ENCODE data around the gene AAGAB.
A peak's percentile ranks its signal among the peaks of the same experiment; 100 is the strongest.
"Not testable (repeated sequence)": the region's sequence is repeated elsewhere in the genome, so short reads cannot be mapped to it uniquely, and the experiment has no call there.

The AAGAB gene

DNA sequence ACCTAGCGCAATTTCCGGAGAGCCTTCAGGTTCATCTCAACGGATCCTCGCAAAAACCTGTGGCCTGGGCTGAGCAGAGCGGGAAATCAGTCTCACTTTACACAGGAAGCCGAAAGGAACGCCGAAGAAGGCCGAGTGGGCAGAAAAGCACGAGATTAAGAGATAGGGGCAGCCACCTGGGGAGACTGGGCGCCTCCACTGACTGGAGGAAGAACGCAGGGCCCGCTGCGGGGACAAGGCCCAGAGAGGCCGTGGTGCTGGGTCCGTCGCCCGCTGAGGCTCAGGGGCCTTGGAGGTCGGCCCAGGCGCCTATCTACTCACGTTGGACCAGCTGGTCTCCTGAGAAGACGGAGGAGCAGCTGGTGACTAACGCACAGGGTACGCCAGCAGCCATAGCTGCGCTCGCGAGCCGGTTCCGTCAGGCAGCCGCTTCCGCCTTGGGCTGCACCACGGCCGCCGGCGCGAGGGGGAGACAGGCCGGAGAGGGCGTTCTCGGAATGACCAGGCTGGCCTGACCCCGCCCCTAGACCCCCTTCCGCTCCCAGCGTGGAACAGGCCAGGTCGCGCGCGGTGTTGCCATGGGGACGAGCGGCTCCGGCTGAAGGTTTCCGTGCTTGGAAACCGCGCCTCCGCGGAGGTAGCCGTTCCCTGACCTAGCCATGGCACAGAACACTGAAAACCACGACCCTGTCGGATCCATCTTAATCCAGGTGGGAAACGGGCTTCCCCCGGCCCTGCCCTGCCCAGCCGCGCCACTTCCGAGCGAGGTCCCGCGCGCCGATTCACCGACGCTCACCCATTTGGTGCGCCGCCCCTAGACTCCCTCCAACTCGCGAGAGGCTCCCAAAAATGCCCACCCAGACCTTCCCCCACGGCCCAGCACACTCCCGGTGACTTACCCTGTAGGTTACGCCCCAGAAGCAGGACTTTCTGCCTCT is at the start of gene AAGAB, which contains the start of gene IQCH:
Gene AAGAB, minus strand, starts transcription at position 424 of the 938 bp plus-strand sequence. Its CDS starts 30 bp downstream, at position 394.
Gene IQCH, plus strand, starts transcription at position 549 of the 938 bp plus-strand sequence. Its CDS starts 111 bp downstream, at position 660.
- DNase-seq (ENCODE audit: low spot score), result peak; percentile 99

GRCh38 chr15:67303490-67304363 is 49.3 kb upstream of the AAGAB start:
- DNase-seq (ENCODE audit: low spot score), result peak; percentile 34

DNA sequence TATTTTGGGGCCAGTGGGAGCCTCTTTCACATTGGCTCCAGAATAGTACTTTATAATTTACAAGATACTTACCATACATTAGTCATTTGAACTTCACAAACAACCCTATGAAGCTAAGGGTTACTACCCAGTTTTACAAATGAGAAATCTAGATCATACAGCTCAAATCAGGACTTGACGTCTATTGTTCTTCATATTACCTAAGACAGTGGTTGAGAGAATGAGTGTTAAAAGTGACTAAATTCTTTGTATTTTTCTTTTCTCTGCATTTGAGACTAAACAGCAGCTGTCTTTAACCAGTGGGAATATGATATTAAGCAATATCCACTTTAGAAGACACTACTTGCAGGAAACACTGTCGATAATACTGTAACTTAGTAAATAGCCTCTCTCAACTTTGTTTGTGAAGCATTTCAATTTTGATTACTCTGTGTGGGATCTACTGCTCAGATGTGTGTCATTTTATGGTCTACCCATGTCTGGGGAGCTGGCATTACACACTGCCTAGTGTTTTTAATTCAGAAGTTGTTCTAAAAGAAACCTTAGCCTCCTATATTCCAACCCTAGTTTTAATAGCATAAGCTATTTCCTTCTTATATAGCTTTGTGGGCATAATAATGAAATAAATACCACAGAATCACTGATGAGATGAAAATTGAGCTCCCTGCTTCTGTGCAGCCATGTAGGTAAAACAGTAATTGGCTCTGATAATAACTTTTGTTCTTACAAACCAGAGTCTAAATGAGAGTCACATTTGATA is 46.0 kb upstream of the AAGAB start:
- peak; percentile 34 for DNase-seq (ENCODE audit: low spot score)

- DNase-seq (ENCODE audit: low spot score), result no peak
Measured at GRCh38 chr15:67296684-67297083, 42.2 kb upstream of the AAGAB start.

- no peak for DNase-seq (ENCODE audit: low spot score)
Measured at GRCh38 chr15:67296188-67296587, 41.7 kb upstream of the AAGAB start.

- DNase-seq (ENCODE audit: low spot score), result no peak
Measured at GRCh38 chr15:67290319-67290718, 35.9 kb upstream of the AAGAB start.

- DNase-seq (ENCODE audit: low spot score), result not testable (repeated sequence)
Measured at GRCh38 chr15:67286400-67286799, 31.9 kb upstream of the AAGAB start.

DNA sequence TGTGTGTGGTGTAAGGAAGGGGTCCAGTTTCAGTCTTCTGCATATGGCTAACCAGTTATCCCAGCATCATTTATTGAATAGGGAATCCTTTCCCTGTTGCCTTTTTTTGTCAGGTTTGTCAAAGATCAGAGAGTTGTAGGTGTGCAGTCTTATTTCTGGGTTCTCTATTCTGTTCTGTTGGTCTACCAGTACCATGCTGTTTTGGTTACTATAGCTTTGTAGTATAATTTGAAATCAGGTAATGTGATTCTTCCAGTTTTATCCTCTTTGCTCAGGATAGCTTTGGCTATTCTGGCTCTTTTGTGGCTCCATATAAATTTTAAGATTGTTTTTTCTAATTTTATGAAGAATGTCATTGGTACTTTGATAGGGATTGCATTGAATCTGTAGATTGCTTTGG is 31.2 kb upstream of the AAGAB start:
- not testable (repeated sequence) for DNase-seq (ENCODE audit: low spot score)

GRCh38 chr15:67281714-67282113 is 27.3 kb upstream of the AAGAB start:
- DNase-seq (ENCODE audit: low spot score), result no peak

DNA sequence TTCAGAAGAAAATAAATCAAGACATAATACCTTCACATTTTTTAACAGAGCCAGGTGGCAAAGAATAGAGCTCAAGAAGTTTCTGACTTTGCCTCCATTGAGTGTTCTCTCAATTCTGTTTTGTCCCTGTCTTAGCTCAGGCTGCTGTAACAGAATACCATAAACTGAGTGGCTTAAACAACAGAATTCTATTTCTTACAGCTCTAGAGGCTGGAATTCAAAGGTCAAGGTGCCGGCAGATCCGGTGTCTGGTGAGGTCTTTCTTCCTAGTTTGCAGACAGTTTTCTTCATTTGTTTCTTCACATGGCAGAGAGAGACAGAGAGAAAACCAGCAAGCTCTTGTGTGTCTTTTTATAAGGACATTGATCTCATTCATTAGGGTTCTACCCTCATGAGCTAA is 25.8 kb upstream of the AAGAB start:
- DNase-seq (ENCODE audit: low spot score), result no peak

- DNase-seq (ENCODE audit: low spot score), result no peak
Measured at GRCh38 chr15:67276666-67277065, 22.2 kb upstream of the AAGAB start.

DNA sequence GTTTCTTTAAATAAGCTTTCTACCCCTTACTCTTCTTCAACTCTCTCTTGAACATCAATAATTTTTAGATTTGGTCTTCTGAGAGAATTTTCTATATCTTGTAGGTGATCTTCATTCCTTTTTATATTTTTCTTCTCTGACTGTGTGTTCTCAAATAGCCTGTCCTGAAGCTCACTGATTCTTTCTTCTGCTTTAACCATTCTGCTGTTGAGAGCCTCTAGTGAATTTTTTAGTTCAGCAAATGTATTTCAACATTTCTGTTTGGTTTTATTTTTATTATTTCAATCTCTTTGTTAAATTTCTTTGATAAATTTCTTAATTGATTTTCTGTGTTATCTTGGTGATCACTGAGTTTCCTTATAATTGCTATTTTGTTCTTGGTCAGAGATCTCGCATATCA is 19.8 kb upstream of the AAGAB start:
- DNase-seq (ENCODE audit: low spot score), result no peak

GRCh38 chr15:67267951-67268941 is 13.8 kb upstream of the AAGAB start:
- no peak for DNase-seq (ENCODE audit: low spot score)

DNA sequence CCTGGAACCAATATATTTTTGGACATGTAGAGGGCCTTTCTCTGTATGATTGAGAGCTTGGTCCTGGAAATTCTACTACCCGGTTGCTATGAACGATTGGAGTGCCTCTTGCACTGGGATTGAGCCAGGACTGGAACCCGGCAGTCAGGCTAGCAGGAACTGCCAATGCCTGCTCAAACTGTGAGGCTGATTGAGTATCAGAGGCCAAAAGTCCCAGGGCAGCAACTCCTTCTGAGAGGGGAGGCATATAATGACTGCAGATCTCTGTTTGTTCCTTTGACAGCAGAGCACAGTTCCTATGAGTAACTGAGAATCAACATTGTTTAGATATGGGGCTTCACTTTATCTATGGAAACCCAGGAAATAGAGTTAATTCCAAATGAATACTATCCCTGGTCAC is 13.0 kb upstream of the AAGAB start:
- DNase-seq (ENCODE audit: low spot score), result no peak

GRCh38 chr15:67266870-67267269 is 12.4 kb upstream of the AAGAB start:
- DNase-seq (ENCODE audit: low spot score), result no peak

DNA sequence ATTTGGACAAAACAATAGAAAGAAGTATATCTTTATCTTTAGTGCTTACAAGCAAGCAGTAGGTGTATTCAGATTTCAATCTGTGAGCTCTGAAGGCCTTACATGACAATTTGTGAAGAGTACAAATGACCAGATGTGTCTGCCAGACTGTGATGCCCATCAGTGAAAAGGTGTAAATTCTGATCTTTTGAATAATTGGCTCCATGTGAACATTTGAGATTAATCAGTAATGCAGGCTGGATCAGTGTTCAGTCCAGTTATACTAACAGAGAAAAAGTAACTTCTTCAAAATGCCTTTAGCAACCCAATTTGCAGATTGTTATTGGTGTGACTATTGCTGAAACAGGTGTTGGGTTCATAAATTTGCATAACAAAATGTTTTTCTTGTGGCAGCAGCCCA is 5.3 kb upstream of the AAGAB start:
- no peak for DNase-seq (ENCODE audit: low spot score)

- no peak for DNase-seq (ENCODE audit: low spot score)
Measured at GRCh38 chr15:67259379-67259778, 4.9 kb upstream of the AAGAB start.

- DNase-seq (ENCODE audit: low spot score), result not testable (repeated sequence)
Measured at GRCh38 chr15:67258412-67258811, 4.0 kb upstream of the AAGAB start.

GRCh38 chr15:67256051-67256450 is 1.6 kb upstream of the AAGAB start:
- DNase-seq (ENCODE audit: low spot score), result no peak

GRCh38 chr15:67253549-67254237 is 768 bp downstream of the AAGAB start:
- no peak for DNase-seq (ENCODE audit: low spot score)

Data from activated CD4-positive, alpha-beta T cell treated with anti-CD3 and anti-CD28 coated beads, Interleukin-2, Interleukin-4, amounts not matched to agents 100 ng/mL and 50 ng/mL, durations not matched to agents 16 hours and 8 hours (primary cell).